HUDEP-2 (cell line): ENCODE results near the gene ANGPTL4.
"Not testable (repeated sequence)": the region's sequence is repeated elsewhere in the genome, so short reads cannot be mapped to it uniquely, and the experiment has no call there.

Source experiments
- DNase-seq, 76 experiments: peaks; one replicate each; lab custom pipeline; 2025; ENCODE audit not compliant: unreplicated experiment in 76 of 76; lab: John Stamatoyannopoulos, UW

ANGPTL4 gene

GRCh38 chr19:8333767-8334457 lies 30.0 kb upstream of the ANGPTL4 start:
- DNase-seq: no peak

- peak in 39 of 76 experiments; percentile 19 to 73 (median 42) for DNase-seq
These were observed 29.3 kb upstream of the ANGPTL4 start for GRCh38 chr19:8334458-8335342.

GRCh38 chr19:8335343-8336071 lies 28.4 kb upstream of the ANGPTL4 start:
- no peak for DNase-seq

GRCh38 chr19:8336072-8336569 lies 27.8 kb upstream of the ANGPTL4 start:
- no peak for DNase-seq

- no peak for DNase-seq
These were observed 27.3 kb upstream of the ANGPTL4 start for GRCh38 chr19:8336660-8337059.

GRCh38 chr19:8337728-8338127 lies 26.2 kb upstream of the ANGPTL4 start:
- no peak for DNase-seq

- DNase-seq: no peak
These were observed 25.1 kb upstream of the ANGPTL4 start for GRCh38 chr19:8338835-8339234.

GRCh38 chr19:8340341-8341096 lies 23.4 kb upstream of the ANGPTL4 start:
- no peak for DNase-seq

- not testable (repeated sequence) for DNase-seq
These were observed 22.5 kb upstream of the ANGPTL4 start for GRCh38 chr19:8341504-8341903.

- no peak for DNase-seq
These were observed 21.7 kb upstream of the ANGPTL4 start for GRCh38 chr19:8342316-8342683.

GRCh38 chr19:8342684-8343482 lies 21.1 kb upstream of the ANGPTL4 start, which contains the start of gene KANK3:
TSS of gene KANK3 (minus strand) at chr19:8343262. CDS start at chr19:8337828, 5,434 bp downstream.
- peak; percentile 63 to 99 (median 97) for DNase-seq

- DNase-seq: no peak
These were observed 20.5 kb upstream of the ANGPTL4 start for GRCh38 chr19:8343483-8343844.

GRCh38 chr19:8349629-8350372 lies 14.2 kb upstream of the ANGPTL4 start:
- not testable (repeated sequence) for DNase-seq

GRCh38 chr19:8352134-8352827 lies 11.7 kb upstream of the ANGPTL4 start:
- no peak for DNase-seq

GRCh38 chr19:8352845-8353244 lies 11.1 kb upstream of the ANGPTL4 start:
- not testable (repeated sequence) for DNase-seq

- DNase-seq: peak in 8 of 76 experiments; percentile 20 to 45 (median 30)
These were observed 8.1 kb upstream of the ANGPTL4 start for GRCh38 chr19:8355631-8356402.

- DNase-seq: no peak
These were observed 6.9 kb upstream of the ANGPTL4 start for GRCh38 chr19:8357007-8357521.
